NCI-H2107 treated with DMSO at 0.1 percent for 48 hours (cell line): ENCODE results near the gene RPUSD3.
A peak's percentile ranks its signal among the peaks of the same experiment; 100 is the strongest.

Experiments used
- DNase-seq: peaks from one replicate; lab custom pipeline; 2025; ENCODE audit not compliant: unreplicated experiment; lab: John Stamatoyannopoulos, UW

RPUSD3 gene

GRCh38 chr3:9806688-9807589 lies 36.9 kb downstream of the RPUSD3 start:
- no peak for DNase-seq

GRCh38 chr3:9806137-9806536 lies 37.7 kb downstream of the RPUSD3 start:
- no peak for DNase-seq

- DNase-seq: no peak
These were observed 38.8 kb downstream of the RPUSD3 start for GRCh38 chr3:9804996-9805395.

- DNase-seq: no peak
These were observed 40.3 kb downstream of the RPUSD3 start for GRCh38 chr3:9803494-9803893.

- DNase-seq: no peak
These were observed 43.3 kb downstream of the RPUSD3 start for GRCh38 chr3:9800529-9800928.

- no peak for DNase-seq
These were observed 46.4 kb downstream of the RPUSD3 start for GRCh38 chr3:9797196-9797945.

- DNase-seq: no peak
These were observed 48.6 kb downstream of the RPUSD3 start for GRCh38 chr3:9795207-9795606.

GRCh38 chr3:9794400-9794799 lies 49.4 kb downstream of the RPUSD3 start:
- DNase-seq: no peak

GRCh38 chr3:9793161-9793781 lies 50.5 kb downstream of the RPUSD3 start:
- DNase-seq: no peak

GRCh38 chr3:9792405-9793160 lies 51.2 kb downstream of the RPUSD3 start, which contains the start of the genes ARPC4 and TADA3:
ARPC4 (plus strand) TSS chr3:9793082; CDS start chr3:9793122, 40 bp downstream.
TADA3 (minus strand) TSS chr3:9792473; CDS start chr3:9791466, 1,007 bp downstream.
- DNase-seq: peak; percentile 83

GRCh38 chr3:9791790-9792404 lies 51.9 kb downstream of the RPUSD3 start:
- DNase-seq: no peak

- no peak for DNase-seq
These were observed 52.7 kb downstream of the RPUSD3 start for GRCh38 chr3:9791127-9791526.
